NCI-H1417 (cell line): ENCODE data around the gene RGS3.
"Not testable (repeated sequence)": the region's sequence is repeated elsewhere in the genome, so short reads cannot be mapped to it uniquely, and the experiment has no call there.

Experiments used
- DNase-seq, 3 experiments: peaks; one replicate each; lab custom pipeline; 2025; lab: John Stamatoyannopoulos, UW

Gene RGS3

DNA sequence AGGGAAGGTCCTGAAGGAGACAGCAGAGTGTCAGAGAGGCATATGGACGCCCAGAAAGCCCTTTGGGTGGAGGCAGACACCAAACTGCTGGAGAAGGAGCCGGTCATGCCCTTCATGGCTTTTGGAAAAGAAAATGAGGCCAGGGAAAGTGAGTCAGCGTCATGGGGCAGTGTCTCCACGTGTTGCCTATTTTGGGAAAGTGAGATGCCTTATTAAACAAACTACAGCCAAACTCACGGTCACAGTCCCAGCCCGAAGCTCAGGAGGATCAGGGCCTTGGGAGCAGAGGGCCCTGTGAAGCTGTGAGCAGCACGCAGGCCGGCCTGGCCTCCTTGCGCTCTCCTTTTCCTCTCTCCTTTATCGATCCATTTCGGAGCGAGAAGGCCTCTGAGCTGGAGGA lies 25.0 kb downstream of the RGS3 start:
- no peak for DNase-seq

DNA sequence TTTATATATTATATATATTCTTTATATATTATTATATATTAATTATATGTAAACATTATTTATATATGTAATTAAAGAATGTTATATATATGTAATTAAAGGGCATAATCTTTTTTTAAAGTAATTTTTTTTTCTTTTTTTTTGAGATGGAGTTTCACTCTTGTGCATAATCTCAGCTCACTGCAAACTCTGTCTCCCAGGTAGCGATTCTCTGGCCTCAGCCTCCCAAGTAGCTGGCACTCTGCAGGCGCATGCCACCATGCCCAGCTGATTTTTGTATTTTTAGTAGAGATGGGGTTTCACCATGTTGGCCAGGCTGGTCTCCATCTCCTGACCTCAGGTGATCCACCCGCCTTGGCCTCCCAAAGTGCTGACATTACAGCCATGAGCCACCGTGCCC lies 27.6 kb downstream of the RGS3 start:
- not testable (repeated sequence) for DNase-seq

DNA sequence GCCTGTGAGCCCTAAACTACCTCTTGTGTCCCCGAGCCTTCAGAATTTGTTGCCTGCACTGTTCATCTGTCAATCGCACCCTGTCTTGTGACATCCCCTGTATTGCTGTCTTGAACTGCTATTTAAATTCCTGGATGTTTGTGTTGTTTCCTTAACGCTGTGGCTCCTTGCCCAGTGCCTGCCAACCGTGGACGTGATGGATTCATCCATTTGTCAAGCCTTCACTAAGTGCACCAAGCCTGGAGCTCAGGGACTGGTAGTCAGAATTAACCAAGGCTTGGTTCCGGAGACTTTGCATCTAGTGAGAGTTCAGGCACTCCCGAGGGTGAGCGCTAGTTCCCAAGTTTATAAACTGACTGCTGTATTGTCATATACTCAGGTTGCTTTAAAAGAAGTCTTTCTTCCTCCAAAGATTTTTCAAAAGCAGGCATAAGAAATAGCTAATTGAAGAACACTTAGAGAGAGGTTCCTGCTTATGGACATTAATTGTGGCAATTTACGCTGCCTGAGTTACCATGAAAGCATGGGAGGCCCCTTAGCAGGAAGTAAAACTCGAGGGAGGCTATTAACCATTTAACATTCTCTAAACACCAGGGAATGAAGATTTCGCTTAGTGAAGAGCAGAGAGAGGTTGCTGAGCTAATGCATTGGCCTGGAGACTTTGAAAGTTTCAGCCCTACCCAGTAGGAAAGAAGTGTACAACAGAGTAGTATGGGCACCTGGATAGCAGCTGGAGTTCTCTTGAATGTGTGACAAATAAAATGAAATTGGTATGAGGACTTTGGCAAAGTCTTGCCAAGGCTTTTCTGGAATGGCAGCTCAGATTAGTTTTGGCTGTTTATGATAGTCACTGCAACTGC lies 29.0 kb downstream of the RGS3 start:
- DNase-seq = no peak

DNA sequence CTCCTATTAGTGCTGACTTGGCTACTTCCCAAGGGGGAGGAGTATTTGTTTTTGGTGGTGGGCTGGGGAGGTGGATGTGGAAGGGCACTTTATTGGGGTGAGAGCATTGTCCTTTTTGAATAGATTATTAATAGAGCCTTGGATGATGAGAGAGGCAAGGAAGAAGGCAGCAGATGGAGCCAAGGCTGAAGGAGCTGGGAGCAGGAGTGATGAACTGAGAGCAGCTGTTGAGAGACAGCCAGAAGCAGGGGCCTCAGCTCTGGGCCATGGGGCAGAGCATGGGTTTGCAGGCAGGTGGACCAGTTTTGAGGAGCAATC lies 29.6 kb downstream of the RGS3 start:
- DNase-seq = no peak

DNA sequence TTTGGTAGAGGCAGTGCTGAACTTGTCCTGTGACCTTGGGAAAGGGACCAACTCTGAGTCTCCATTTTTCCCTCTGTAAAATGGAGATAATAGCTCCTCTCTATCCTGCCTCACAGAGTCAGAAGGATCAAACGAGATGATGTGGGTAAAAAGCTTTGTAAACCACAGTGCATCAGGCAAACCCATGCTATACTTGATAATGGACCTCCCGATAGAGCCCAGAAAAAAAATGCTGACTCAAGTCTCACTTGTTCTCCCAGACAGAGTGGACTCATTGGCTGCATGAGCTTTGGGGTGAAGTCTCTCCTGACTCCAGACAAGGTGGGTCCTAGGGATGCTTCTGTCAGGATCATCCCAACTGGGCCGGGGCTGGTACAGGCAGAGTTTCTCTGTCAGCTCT lies 32.0 kb downstream of the RGS3 start:
- no peak for DNase-seq

DNA sequence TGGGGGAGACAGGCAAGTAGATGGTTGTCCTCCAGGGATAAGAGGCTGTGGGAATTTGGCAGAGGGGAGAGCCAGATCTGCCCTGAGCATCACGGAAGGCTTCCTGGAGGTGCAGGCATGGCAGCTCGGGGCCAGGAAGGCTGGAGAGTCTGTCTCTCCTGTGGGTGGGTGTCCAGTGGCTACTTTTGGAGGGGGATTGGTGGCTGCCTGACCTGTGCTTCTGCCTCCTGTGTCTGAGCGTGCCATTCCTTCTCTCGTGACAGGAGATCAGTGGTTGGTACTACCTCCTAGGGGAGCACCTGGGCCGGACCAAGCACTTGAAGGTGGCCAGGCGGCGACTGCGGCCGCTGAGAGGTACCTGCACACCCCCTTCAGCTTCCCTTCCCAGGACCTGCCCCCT lies 33.5 kb downstream of the RGS3 start:
- DNase-seq = no peak

DNA sequence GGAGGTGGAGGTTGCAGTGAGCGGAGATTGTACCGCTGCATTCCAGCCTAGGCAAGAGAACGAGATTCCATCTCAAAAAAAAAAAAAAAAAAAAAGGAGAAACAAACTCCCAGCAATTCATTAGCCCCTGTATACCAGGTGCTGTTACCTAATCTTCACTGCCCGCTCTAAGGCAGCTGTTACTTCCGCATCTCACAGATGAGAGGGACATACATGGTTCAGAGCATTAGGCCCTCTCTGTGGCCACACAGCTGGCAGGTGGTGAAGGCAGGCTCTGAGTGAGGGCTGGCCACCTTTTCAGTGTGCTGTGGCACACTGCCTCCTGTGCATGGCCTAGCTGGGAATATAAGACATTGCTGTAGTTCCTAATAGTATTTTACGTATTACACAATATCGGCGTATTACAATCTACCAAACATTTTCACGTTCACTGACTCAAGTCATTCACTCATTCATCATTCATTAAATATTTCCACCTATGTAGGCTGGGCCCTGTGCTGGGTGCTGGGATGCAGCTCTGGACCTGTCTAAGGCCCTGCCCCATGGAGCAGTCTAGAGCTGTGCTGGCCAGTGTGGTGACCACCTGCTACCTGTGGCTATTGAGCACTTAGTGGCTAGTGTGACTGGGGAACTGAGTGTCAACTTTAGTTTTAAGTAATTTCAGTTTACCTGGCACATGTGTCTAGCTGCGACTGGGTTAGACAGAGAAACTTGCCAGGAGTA lies 35.8 kb downstream of the RGS3 start:
- no peak for DNase-seq

DNA sequence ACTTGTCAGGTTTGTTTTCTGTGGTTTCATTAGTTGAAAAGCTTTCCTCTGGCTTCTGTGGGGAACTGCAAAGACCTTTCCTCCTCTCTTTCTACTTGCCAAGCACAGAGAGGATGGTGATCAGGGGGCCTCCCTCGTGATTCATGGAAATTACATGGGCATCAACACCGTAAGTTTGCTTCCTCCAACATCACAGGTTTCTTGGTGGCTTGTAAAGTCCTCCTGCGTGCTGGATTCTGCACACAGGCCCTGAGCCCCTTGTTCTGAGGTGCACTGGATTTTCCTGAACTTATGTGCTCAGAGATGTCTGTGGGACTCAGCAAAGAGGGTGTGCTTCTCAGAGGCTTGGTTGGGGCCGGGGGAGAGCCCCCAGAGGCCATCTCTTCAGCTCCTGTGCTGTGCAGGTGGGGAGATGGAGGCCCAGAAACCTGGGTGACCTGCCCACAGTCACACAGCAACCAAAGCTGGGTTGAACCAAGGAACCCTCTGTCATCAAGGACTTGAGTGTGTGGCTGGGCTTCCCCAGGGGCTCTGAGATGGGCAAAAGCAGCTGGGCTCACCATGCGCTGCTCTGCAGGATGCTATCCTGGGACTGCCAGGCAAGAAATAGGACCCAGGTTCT lies 36.5 kb downstream of the RGS3 start:
- no peak for DNase-seq

DNA sequence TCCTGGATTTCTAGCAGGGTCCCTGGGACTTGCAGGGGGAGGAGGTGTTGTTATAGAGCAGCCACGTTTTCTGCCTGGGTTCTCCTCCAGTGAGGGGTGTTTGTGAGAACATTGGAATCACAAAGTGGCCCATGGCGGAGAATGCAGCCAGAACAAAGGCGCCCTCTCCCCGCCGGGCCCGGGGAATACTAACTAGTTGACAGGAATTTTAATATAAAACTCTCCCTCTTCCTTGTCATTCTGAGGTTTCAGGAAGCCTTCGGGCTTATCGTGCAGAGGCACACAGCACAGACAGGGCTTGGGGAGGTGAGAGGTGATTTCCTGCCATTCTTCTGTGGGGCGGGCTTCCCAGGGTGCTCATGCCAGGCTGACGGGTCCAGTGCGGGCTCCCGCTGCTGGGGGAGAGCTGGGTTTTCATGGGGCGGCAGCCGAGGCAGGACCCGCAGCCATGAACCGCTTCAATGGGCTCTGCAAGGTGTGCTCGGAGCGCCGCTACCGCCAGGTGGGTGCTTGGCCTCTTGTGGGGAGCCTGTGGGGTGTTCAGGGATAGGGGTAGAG lies 37.7 kb downstream of the RGS3 start:
- no peak for DNase-seq

DNA sequence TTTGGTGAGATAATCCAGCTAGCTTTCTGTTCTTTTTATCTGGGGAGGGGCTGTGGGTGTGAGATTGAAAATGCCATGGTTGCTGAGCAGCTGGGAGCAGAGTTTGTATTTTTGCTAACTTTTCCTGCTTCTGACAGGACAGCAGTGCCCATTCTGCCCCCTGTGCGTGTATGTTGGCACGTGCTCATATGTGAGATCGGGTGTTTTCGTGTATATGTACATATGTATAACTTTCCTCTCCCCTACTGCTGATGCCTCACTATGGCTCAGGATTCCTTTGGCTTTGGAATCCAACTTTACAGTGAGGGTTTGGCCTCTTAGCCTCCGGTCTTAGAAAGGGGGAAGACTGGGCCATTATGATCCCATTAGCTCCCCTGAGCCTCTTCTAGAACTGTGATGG lies 38.3 kb downstream of the RGS3 start:
- no peak for DNase-seq

DNA sequence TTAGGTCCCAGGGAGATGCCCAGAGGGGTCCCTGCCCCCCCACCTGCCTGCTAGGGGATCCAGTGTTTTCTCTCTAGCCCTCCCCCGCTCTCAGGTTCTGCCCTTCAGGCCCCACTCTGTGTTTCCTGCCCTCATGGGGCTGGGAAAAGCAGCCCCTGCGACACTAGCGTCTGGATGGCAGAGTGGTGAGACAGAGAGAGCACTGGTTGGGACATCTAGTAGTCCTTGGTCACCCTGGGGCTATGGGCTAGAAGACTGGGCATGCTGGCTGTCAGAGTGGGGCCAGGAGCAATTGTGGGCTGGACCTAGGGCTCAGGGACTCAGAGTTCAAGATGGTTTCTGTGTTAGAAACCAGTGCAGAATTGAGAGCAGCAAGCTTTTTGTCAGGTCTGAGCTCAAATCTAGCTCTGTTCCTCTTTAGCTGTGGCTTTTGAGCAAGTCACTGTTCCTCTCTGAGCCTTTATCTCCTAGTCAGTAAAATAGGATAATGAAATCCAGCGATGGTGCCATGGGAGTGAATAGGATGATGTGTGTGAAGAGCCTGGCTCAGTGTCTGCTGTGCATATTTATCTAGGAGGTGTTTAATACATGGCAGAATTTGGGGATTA lies 39.0 kb downstream of the RGS3 start:
- DNase-seq = no peak

DNA sequence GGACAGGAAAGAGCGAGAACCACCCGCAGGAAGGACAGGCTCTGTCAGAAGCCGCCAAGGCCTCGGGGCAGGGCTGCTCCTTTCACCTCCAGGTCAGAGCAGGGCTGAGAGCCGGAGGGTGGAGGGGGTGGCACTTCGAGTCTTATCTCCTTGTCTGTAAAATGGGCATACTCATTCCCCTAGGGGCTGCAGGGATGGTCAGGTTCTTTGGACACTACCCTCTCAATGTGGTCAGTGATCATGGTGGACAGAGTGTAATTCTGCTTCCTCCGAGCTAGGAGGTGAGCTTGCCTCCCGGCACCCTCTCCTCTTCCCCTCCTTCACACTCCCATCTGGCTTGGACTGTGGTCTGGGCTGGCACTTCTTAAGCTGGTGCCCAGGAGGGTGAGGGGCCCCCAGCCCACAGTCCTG lies 39.6 kb downstream of the RGS3 start:
- no peak for DNase-seq

DNA sequence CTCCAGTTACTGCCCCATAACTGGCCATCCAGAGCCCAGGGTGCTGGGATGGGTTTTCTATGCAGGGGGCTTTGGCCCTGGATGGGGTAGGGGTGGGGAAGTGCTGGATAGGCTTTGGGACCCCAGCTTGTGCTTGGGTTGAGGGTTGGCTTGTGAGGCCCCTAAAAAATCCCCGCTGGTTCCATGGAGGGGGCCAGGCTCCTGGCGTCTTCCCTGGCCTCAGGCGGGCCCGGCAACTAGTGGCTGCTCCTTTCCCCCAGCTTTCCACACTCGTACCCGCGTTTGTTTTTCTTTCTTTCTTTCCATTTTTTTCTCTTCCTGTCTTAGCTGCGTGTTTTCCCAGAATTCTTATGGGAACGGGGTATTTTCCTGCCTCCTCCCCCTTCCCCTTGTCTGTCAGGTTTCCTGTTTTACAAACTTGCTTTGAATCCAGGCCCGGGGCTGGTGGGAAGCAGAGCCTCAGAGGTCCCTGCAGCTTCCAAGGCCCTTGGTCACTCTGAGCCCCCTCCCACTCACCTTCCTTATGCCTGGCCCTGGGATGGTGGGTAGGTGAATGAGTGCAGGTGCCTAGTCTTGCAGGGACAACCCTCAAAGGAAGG lies 40.2 kb downstream of the RGS3 start:
- no peak for DNase-seq

DNA sequence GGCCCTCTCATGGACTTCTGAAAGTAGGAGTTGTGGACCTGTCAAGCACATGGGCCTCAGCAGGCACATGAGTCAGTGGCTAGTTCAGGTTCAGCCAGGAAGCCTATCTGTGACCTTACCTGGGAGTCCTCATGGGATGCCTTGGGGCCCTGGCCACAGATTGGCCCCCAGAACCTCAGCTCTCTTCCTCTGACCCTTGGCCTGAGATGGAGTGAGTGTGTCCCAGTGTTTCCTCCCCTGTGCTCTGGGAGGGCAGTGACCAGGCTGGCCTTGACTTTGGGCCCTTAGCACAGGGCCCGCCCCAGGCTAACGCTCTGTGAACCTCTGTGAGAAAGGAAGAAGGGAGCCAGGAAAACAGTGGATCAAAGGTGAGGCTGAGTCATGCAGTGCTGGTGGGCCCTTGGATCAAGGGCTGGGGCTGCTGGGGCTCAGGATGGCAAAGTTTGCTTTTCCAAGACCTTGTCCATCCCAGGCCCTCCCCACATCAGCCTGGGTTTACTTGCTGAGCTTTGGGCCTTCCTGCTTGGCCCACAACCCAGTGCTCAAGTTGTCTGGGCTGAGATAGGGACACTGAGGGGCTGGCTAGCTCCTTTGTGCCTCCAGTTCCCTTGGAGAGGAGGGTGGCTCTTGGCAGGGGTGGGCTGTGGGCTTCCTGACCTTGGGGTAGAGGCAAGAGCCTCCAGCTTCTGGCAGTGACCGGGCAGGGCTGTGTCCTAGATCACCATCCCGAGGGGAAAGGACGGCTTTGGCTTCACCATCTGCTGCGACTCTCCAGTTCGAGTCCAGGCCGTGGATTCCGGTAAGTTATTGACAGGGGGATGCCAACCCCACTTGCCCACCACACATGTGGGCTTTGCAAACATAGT lies 41.4 kb downstream of the RGS3 start:
- no peak for DNase-seq

DNA sequence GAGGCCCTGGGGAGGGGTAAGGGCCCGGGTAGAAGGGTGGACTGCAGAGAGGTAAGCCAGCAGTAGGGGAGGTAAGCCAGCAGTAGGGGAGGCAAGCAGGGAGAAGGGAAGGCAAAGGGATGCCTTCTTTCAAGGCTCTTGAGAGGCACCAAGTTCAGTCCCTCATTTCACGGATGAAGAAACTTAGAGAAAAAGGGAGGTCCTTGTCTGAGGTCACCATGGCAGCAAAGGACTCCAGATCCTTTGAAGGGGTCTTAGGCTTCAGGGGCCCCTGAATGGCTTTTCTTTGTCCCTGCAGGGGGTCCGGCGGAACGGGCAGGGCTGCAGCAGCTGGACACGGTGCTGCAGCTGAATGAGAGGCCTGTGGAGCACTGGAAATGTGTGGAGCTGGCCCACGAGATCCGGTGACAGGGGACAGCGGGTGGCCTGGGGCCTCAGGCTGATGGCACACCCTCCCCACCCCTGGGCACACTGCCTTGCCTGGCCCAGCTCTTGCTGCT lies 42.6 kb downstream of the RGS3 start:
- DNase-seq = peak in 2 of 3 experiments; percentile 23 to 41

DNA sequence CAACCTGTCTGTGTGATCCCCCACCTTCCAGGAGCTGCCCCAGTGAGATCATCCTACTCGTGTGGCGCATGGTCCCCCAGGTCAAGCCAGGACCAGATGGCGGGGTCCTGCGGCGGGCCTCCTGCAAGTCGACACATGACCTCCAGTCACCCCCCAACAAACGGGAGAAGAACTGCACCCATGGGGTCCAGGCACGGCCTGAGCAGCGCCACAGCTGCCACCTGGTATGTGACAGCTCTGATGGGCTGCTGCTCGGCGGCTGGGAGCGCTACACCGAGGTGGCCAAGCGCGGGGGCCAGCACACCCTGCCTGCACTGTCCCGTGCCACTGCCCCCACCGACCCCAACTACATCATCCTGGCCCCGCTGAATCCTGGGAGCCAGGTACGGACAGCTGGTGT lies 43.7 kb downstream of the RGS3 start:
- no peak for DNase-seq

DNA sequence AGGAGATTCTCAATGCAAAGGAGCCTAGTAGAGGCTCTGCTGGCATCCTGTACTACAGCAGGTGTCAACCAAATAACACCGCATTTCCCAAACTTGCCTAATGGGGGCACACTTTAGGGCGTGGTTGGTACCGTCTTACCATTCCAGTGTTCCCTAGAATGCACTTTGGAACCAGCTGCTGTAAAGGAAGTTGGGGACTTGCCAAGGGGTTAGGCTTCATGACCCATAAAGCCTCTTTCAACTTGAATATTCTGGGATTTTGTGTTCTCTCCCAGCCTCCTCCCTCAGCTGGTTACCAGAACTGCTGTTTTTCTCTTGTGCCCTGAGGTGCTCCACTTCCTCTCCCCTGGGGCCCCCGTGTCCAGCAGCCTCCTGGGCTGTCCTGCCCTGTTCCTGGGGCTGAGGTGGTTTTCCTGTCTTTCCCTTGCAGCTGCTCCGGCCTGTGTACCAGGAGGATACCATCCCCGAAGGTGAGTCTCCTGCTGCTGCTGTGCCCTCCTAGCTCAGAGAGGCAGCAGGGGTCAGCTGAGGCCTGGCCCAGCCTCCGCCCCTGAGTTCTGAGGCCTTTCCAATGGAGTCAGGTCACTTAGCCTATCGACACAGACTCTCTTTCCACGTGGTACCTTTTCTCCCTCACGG lies 44.7 kb downstream of the RGS3 start:
- DNase-seq = no peak

DNA sequence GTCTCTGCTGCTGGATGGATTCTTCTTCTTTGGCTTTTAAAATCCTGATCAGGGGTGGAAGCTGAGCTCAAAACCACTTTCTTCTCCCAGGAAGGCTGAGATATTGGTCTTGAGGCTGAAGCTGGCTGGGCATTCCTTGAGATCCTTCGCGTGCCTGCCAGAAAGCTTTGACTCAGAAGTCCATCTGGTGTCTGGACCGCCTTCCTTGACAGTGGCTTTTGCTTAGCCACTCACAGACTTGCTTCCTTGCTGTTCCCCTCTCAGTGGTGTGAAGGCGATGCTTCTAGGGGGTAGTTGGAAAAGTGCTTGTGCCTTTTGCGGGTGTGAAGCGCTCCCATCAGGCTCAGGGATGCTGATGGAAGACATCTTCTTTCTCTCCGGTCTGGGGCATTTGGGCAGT lies 45.9 kb downstream of the RGS3 start:
- no peak for DNase-seq

DNA sequence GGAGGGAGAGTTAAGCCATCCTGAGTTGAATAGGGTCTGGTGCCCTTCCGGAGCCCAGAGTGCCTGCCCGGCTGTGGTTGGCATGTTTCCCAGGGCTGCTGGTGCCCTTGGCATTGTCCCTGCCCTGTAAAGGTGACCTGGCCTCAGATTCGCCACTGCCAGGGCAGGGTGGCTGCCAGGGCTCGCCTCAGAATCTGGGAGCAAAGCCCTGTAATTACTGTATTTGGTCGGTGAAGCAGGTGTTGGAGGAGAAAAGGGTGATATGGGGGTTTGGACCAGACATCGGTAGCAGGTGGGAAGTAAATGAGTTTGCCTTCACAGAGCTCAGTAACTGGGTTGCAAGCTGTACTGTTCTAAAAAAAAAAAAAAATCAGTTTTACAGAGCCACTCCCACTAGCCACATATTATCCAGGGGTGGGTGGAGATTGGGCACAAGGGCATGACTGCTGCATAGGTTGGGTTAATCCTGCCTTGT lies 47.6 kb downstream of the RGS3 start:
- peak in 2 of 3 experiments; percentile 14 to 72 for DNase-seq
